ENCODE results near the gene AADACL4. TPM values are rescaled to one million over a fixed set of nuclear protein-coding genes. Genes with fewer than 3 reads are reported as not detected.
A peak's percentile ranks its signal among the peaks of the same experiment; 100 is the strongest.

Gene AADACL4
- total and polyA plus RNA-seq, 2 donors (not counting 1 experiment from before 2014, with no cell fraction given), result not detected

DNA sequence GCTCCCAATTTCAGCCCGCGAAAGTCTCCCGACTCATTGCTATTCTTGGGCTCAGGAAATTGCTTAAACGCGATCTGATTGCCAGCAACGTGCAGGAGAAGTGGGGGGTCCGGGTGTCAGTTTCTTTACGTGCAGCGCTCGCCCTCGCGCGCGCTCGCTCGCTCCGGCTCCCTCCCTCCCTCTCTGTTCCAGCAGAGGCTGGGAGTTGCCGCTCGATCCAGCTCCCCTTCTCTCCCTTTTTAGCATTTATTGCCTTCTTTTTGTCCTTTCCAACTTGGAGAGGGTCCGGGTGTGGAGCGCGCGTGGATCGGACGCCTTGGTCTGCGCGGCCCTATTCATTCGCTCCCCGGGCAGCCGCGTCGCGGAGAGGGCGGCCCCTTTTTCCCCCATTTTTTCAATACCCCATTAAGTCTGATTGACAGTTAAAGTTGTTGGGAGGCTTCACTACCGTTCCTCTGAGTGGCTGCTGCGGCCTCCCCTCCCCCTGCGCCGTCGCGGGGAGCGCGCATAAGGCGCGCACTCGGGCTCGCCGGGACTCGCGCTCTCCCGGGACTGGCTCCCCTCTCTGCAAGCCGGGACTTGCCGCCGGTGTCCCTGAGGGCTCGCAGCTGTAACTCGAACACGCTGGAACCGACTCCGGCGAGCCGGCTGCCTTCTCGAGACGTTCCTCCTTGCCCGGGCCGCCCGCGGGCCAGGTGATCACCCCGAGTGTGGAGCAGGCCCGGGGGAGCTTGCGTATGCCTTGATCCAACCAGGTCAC lies 25.8 kb upstream of the AADACL4 start, which contains the start of gene DHRS3:
DHRS3 (minus strand) TSS at position 310 of the 760 bp plus-strand sequence. CDS start 862 bp downstream, outside the sequence.
- ATAC-seq (ENCODE audit: low read depth), result peak; percentile 26
- peaks cover 62% of the 10 kb centered on the region for H3K27me3 Mint-ChIP-seq
- H3K4me1 ChIP-seq (ENCODE audit: control insufficient read depth in 2 of 2, insufficient read depth in 2 of 2, low read length in 2 of 2), result peaks cover 29 to 46% of the 10 kb centered on the region in 2 donors

More for the DNA sequence above, 25.8 kb upstream of the AADACL4 start, which contains the start of gene DHRS3:
- no peak within 1 kb of the TSS for H3K27ac ChIP-seq (ENCODE audit: low read length in 2 of 2)
- POLR2A ChIA-PET, result no interaction called here
- peak within 1 kb of the TSS; percentile 38 to 71 (median 57) for H3K4me3 ChIP-seq (ENCODE audit: control extremely low read depth in 1 of 5, extremely low read depth in 1 of 5, insufficient read depth in 1 of 5, low read depth in 2 of 5, low read length in 4 of 5)
- peak within 1 kb of the TSS; percentile 75 for H2AFZ ChIP-seq (ENCODE audit: insufficient read depth, low read depth, low read length, poor library complexity, severe bottlenecking)
- CTCF ChIA-PET, result interaction anchor here (0.8 to 4.2 kb wide), 7 partner anchors 27 to 343 kb away, joined by 3 to 50 read pairs (median 4); no protein-coding TSS in a partner anchor
- H3K9me3 Mint-ChIP-seq (ENCODE audit: insufficient read depth), result no peaks in the 10 kb centered on the region
- peak; percentile 55 for DNase-seq
- H3K27me3 ChIP-seq (replicated peaks in 1 of 4; ENCODE audit: control extremely low read depth in 1 of 4, control insufficient read depth in 3 of 4, insufficient read depth in 4 of 4, low read length in 3 of 4), result peaks cover 0 to 57% (median 11%) of the 10 kb centered on the region in 4 experiments
- H3K4me3 Mint-ChIP-seq, result peak within 1 kb of the TSS; percentile 86
- under 1% methylated on average over 67 of the region's 69 CpGs for WGBS (ENCODE audit: insufficient coverage)
- TF ChIP-seq EZH2 (IDR thresholded peaks at IDR 0.05; ENCODE audit: borderline replicate concordance, insufficient read depth, low read depth, low read length, poor library complexity, severe bottlenecking), result no peak
- TF ChIP-seq, protein P1, sequence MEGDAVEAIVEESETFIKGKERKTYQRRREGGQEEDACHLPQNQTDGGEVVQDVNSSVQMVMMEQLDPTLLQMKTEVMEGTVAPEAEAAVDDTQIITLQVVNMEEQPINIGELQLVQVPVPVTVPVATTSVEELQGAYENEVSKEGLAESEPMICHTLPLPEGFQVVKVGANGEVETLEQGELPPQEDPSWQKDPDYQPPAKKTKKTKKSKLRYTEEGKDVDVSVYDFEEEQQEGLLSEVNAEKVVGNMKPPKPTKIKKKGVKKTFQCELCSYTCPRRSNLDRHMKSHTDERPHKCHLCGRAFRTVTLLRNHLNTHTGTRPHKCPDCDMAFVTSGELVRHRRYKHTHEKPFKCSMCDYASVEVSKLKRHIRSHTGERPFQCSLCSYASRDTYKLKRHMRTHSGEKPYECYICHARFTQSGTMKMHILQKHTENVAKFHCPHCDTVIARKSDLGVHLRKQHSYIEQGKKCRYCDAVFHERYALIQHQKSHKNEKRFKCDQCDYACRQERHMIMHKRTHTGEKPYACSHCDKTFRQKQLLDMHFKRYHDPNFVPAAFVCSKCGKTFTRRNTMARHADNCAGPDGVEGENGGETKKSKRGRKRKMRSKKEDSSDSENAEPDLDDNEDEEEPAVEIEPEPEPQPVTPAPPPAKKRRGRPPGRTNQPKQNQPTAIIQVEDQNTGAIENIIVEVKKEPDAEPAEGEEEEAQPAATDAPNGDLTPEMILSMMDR (IDR thresholded peaks at IDR 0.05), result no peak
- H4K20me1 ChIP-seq (ENCODE audit: control insufficient read depth, insufficient read depth, low read length, poor library complexity, severe bottlenecking), result no peaks in the 10 kb centered on the region
- H3K4me1 Mint-ChIP-seq, result peaks cover 42% of the 10 kb centered on the region
- H3K9me3 ChIP-seq (ENCODE audit: control extremely low read depth in 1 of 3, control insufficient read depth in 2 of 3, insufficient read depth in 1 of 3, low read length in 2 of 3), result peaks cover 0 to 6% (median 0%) of the 10 kb centered on the region in 3 donors
- H3K79me2 ChIP-seq (ENCODE audit: control insufficient read depth, insufficient read depth, low read length), result no peaks in the 10 kb centered on the region
- H3K36me3 ChIP-seq (replicated peaks in 1 of 2; ENCODE audit: control extremely low read depth in 1 of 2, control insufficient read depth in 1 of 2, extremely low read depth in 1 of 2, insufficient read depth in 2 of 2, low read length in 1 of 2), result no peaks in the 10 kb centered on the region
- intact Hi-C loops (cut with micrococcal nuclease), result no loop called here
- H3K9ac ChIP-seq (ENCODE audit: low read length), result peak within 1 kb of the TSS; percentile 63
- H3K27ac Mint-ChIP-seq, result no peak within 1 kb of the TSS
- peak within 1 kb of the TSS; percentile 92 for H3K4me2 ChIP-seq (replicated peaks; ENCODE audit: low read depth, low read length, poor library complexity, severe bottlenecking)

Data from B cell (primary cell).